NCI-H1105 treated with DMSO at 0.1 percent for 48 hours (cell line): Measurements from ENCODE around the gene SKA2.
"Not testable (repeated sequence)": the region's sequence is repeated elsewhere in the genome, so short reads cannot be mapped to it uniquely, and the experiment has no call there.

Experiments used
- DNase-seq: peaks from one replicate; lab custom pipeline; 2025; lab: John Stamatoyannopoulos, UW

Gene SKA2

GRCh38 chr17:59094861-59095530 is 60.0 kb downstream of the SKA2 start:
- no peak for DNase-seq

DNA sequence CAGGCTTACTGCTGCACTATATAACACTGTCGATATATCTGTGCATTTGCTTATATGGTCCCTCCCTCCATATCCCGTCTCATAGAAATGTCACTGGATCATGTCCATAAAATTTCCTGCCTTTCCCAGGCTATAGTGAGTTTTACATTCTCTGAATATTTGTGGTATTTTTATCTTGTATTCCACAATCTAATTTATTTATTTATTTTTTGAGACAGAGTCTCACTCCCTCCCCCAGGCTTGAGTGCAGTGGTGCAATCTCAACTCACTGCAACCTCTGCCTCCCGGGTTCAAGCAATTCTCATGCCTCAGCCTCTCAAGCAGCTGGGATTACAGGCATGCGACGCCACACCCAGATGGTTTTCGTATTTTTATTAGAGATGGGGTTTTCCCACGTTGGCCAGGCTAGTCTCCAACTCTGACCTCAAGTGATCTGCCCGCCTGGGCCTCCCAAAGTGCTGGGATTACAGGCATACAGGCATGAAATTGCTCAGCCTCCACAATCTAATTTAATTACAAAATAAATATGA is 61.2 kb downstream of the SKA2 start:
- no peak for DNase-seq

GRCh38 chr17:59093145-59093701 is 61.8 kb downstream of the SKA2 start:
- no peak for DNase-seq

DNA sequence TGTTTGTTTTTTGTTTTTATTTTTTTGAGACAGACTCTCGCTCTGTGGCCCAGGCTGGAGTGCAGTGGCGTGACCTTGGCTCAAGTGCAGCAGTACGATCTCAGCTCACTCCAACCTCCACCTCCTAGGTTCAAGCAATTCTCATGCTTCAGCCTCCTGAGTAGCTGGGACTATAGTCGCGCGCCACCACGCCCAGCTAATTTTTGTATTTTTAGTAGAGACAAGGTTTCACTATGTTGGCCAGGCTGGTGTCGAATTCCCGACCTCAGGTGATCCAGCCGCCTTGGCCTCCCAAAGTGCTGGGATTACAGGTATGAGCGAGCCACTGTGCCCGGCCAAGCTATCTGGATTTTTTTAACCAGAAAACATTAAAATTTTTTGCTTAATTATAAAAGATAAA is 64.4 kb downstream of the SKA2 start:
- not testable (repeated sequence) for DNase-seq

- DNase-seq = no peak
These were observed 70.8 kb downstream of the SKA2 start for GRCh38 chr17:59084154-59084553.

DNA sequence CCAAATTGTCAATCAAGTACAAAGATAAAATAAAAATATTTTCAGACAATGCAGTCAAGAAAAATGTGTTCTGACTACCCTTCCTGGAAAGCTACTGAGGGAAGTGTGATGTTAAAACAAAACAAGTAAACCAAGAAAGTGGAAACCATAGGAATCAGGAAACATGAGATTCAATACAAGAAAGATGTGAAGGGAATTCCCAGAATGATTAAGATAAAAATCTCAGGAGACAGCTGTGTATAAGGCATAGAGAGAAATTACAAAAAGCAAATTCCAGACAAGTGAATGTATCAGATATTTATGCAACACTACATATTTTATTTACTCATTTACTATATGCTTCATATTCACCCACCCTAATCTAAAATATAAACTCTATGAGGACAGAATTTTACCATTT is 80.5 kb downstream of the SKA2 start:
- DNase-seq = no peak

DNA sequence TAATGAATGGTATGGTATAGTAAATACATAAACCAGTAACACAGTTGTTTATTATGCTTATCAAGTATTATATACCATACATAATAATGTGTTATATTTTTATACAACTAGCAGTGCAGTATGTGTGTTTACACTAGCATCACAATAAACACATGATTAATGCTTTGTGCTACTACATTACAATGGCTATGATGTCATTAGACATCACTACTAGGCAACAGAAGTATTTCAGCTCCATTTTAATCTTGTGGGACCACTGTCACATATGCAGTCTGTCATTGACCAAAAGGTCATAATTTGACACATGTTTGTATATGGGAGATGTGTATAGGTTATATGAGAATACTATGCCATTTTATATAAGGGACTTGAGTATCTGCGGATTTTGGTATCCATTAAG is 81.0 kb downstream of the SKA2 start:
- DNase-seq = no peak

GRCh38 chr17:59069856-59070255 is 85.1 kb downstream of the SKA2 start:
- DNase-seq = no peak

GRCh38 chr17:59067756-59068155 is 87.2 kb downstream of the SKA2 start:
- no peak for DNase-seq

DNA sequence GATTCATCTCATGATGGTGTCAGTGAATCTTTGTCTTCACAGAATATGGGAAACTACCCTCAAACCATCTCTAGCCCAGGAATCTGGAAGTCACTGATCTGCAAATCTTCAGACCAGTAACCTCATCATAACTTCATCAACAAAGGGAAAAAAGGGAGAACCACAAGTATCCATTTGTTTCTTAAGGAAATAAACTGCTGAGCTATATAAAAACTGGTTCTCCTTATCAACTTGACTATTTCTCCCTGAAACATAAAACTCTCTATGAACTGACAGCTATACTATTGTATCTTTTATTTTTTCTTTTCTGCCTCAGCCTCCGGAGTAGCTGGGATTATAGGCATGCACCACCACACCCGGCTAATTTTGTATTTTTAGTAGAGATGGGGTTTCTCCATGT is 87.6 kb downstream of the SKA2 start:
- DNase-seq = no peak

- DNase-seq = no peak
These were observed 92.5 kb downstream of the SKA2 start for GRCh38 chr17:59062509-59062908.
